Astrocyte (in vitro differentiated cells and primary cell): ENCODE measurements around the gene ARAP2. TPM values are rescaled to one million over a fixed set of nuclear protein-coding genes. Genes with fewer than 3 reads are reported as not detected.

Experiments used
- DNase-seq: peaks from one replicate; pipeline ENCODE4 v3.0.0-alpha.2; 2010; ENCODE audit warnings: low read depth
- FAIRE-seq: peaks from 2 replicates; lab custom pipeline; 2011; peaks lifted over from hg19 to GRCh38; lab: Jason Lieb, UNC
- H2AFZ ChIP-seq: 2 replicates; pipeline ENCODE4 v1.6.0; 2012; ENCODE audit warnings: low read depth, low read length, inconsistent platforms
- H3K27ac ChIP-seq: 2 replicates; pipeline ENCODE4 v1.5.1; 2011; ENCODE audit warnings: low read depth, low read length, inconsistent platforms
- H3K27me3 ChIP-seq: 2 replicates; pipeline ENCODE4 v1.6.0; 2011; ENCODE audit warnings: low read length, inconsistent platforms; ENCODE audit not compliant: insufficient read depth
- H3K36me3 ChIP-seq: 2 replicates; pipeline ENCODE4 v1.5.1; 2011; ENCODE audit warnings: low read length, inconsistent platforms; ENCODE audit not compliant: insufficient read depth
- H3K4me1 ChIP-seq: 2 replicates; pipeline ENCODE4 v1.5.1; 2011; ENCODE audit warnings: low read length, inconsistent platforms; ENCODE audit not compliant: insufficient read depth
- H3K4me2 ChIP-seq: 2 replicates; pipeline ENCODE4 v1.6.0; 2012; ENCODE audit warnings: low read length, inconsistent platforms
- H3K4me3 ChIP-seq: 2 replicates; pipeline ENCODE4 v1.5.1; 2011; ENCODE audit warnings: low read depth, mild to moderate bottlenecking, low read length, inconsistent platforms; ENCODE audit not compliant: insufficient read depth
- H3K79me2 ChIP-seq: 2 replicates; pipeline ENCODE4 v1.6.0; 2012; ENCODE audit warnings: mild to moderate bottlenecking, low read length, inconsistent platforms; ENCODE audit not compliant: insufficient read depth
- H3K9ac ChIP-seq: 2 replicates; pipeline ENCODE4 v1.6.0; 2012; ENCODE audit warnings: mild to moderate bottlenecking, low read length, inconsistent platforms
- H3K9me3 ChIP-seq: 2 replicates; pipeline ENCODE4 v1.5.1; 2012; ENCODE audit warnings: low read depth, mild to moderate bottlenecking, low read length, inconsistent platforms; ENCODE audit not compliant: insufficient read depth
- H4K20me1 ChIP-seq: 2 replicates; pipeline ENCODE4 v1.6.0; 2012; ENCODE audit warnings: low read length, inconsistent platforms; ENCODE audit not compliant: insufficient read depth
- H3K27ac Mint-ChIP-seq: one replicate; pipeline ENCODE4 v1.8.0; 2021; ENCODE audit warnings: mild to moderate bottlenecking, mixed read lengths; ENCODE audit not compliant: unreplicated experiment
- H3K27me3 Mint-ChIP-seq: one replicate; pipeline ENCODE4 v1.8.0; 2021; ENCODE audit warnings: low read depth, mixed read lengths; ENCODE audit not compliant: unreplicated experiment
- H3K36me3 Mint-ChIP-seq: one replicate; pipeline ENCODE4 v1.8.0; 2021; ENCODE audit warnings: low read depth, mixed read lengths; ENCODE audit not compliant: unreplicated experiment
- H3K4me1 Mint-ChIP-seq: one replicate; pipeline ENCODE4 v1.8.0; 2021; ENCODE audit warnings: low read depth, mixed read lengths; ENCODE audit not compliant: unreplicated experiment
- H3K4me3 Mint-ChIP-seq: one replicate; pipeline ENCODE4 v1.8.0; 2021; ENCODE audit warnings: mild to moderate bottlenecking, moderate library complexity, mixed read lengths; ENCODE audit not compliant: unreplicated experiment
- H3K9me3 Mint-ChIP-seq: one replicate; pipeline ENCODE4 v1.8.0; 2021; ENCODE audit warnings: mild to moderate bottlenecking, mixed read lengths; ENCODE audit not compliant: unreplicated experiment
- EZH2 ChIP-seq: IDR thresholded peaks from 2 replicates; pipeline ENCODE4 v1.6.1; 2012; ENCODE audit warnings: mild to moderate bottlenecking, low read length, inconsistent platforms; ENCODE audit not compliant: insufficient read depth
- total RNA-seq: library from RNA; stranded (reverse); gene quantifications from 2 replicates; pipeline ENCODE4 v1.2.1, GENCODE V29; 2021
- TF ChIP-seq, protein P1 (sequence below): IDR thresholded peaks from 2 replicates; pipeline ENCODE4 v1.5.1; 2011; ENCODE audit warnings: low read depth, mild to moderate bottlenecking, inconsistent platforms, low read length, moderate library complexity; ENCODE audit not compliant: insufficient read depth

The ARAP2 gene
- total RNA-seq, 1 donor from 2014 or later, result 9.6 TPM

- H3K4me1 ChIP-seq, result no peaks in the 10 kb centered on the region
- no peak overlapping the region for H3K4me2 ChIP-seq
- Mint-ChIP-seq H3K9me3 (peaks cover 3% of the 10 kb centered on the region), H3K27ac (no peak overlapping the region), H3K4me1 (no peaks in the 10 kb centered on the region), H3K36me3 (no peaks in the 10 kb centered on the region), H3K27me3 (no peaks in the 10 kb centered on the region), H3K4me3 (no peak overlapping the region)
- H3K27me3 ChIP-seq, result no peaks in the 10 kb centered on the region
- H3K79me2 ChIP-seq, result no peaks in the 10 kb centered on the region
- no peaks in the 10 kb centered on the region for H3K36me3 ChIP-seq
- H3K4me3 ChIP-seq, result no peak overlapping the region
- TF ChIP-seq EZH2, result no peak
- TF ChIP-seq, protein P1, sequence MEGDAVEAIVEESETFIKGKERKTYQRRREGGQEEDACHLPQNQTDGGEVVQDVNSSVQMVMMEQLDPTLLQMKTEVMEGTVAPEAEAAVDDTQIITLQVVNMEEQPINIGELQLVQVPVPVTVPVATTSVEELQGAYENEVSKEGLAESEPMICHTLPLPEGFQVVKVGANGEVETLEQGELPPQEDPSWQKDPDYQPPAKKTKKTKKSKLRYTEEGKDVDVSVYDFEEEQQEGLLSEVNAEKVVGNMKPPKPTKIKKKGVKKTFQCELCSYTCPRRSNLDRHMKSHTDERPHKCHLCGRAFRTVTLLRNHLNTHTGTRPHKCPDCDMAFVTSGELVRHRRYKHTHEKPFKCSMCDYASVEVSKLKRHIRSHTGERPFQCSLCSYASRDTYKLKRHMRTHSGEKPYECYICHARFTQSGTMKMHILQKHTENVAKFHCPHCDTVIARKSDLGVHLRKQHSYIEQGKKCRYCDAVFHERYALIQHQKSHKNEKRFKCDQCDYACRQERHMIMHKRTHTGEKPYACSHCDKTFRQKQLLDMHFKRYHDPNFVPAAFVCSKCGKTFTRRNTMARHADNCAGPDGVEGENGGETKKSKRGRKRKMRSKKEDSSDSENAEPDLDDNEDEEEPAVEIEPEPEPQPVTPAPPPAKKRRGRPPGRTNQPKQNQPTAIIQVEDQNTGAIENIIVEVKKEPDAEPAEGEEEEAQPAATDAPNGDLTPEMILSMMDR, result no peak
- FAIRE-seq (no peak), DNase-seq (no peak)
- no peaks in the 10 kb centered on the region for H3K9me3 ChIP-seq
- no peak overlapping the region for H3K27ac ChIP-seq
- no peak overlapping the region for H3K9ac ChIP-seq
- no peaks in the 10 kb centered on the region for H4K20me1 ChIP-seq
- no peak overlapping the region for H2AFZ ChIP-seq
Observed at GRCh38 chr4:36046026-36046425, 198.3 kb downstream of the ARAP2 start.

GRCh38 chr4:36043901-36044300, 200.4 kb downstream of the ARAP2 start:
- FAIRE-seq, result no peak
- H3K4me3 Mint-ChIP-seq, result no peak overlapping the region
- H3K9ac ChIP-seq, result no peak overlapping the region

DNA sequence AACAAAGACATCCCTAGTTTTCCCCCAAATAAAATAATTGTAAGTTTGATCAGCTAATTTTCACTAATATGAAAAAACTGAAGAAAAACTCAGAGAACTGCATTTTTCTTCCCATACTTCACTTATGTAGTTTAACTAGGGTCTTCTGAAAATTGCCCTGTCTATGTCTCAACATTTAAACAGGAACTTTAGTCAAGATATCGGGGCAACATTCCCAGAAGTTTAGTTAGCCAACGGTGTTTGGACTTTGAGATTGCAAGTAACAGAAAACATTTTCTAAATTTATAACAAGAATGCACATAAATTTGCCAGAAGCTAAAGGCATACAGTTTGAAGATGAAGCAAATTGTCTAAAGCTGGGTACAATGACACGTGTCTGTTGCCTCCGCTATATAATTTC, 201.1 kb downstream of the ARAP2 start:
- Histone ChIP-seq H3K27me3 (no peaks in the 10 kb centered on the region), H4K20me1 (no peaks in the 10 kb centered on the region), H3K9ac (no peak overlapping the region), H3K4me2 (no peak overlapping the region), H3K36me3 (no peaks in the 10 kb centered on the region), H2AFZ (no peak overlapping the region), H3K4me3 (no peak overlapping the region), H3K79me2 (no peaks in the 10 kb centered on the region), H3K4me1 (no peaks in the 10 kb centered on the region), H3K27ac (no peak overlapping the region), H3K9me3 (no peaks in the 10 kb centered on the region)
- no peak for DNase-seq
- no peak overlapping the region for H3K4me3 Mint-ChIP-seq
- no peaks in the 10 kb centered on the region for H3K4me1 Mint-ChIP-seq
- no peak overlapping the region for H3K27ac Mint-ChIP-seq
- no peak for TF ChIP-seq EZH2
- TF ChIP-seq, protein P1, result no peak
- no peak for FAIRE-seq
- H3K36me3 Mint-ChIP-seq, result no peaks in the 10 kb centered on the region
- no peaks in the 10 kb centered on the region for H3K27me3 Mint-ChIP-seq
- peaks cover 3% of the 10 kb centered on the region for H3K9me3 Mint-ChIP-seq

More at GRCh38 chr4:36043901-36044300, 200.4 kb downstream of the ARAP2 start:
- Histone ChIP-seq H3K27me3 (no peaks in the 10 kb centered on the region), H3K4me1 (no peaks in the 10 kb centered on the region), H3K27ac (no peak overlapping the region), H3K36me3 (no peaks in the 10 kb centered on the region), H3K4me3 (no peak overlapping the region), H4K20me1 (no peaks in the 10 kb centered on the region), H3K4me2 (no peak overlapping the region), H3K79me2 (no peaks in the 10 kb centered on the region), H3K9me3 (no peaks in the 10 kb centered on the region), H2AFZ (no peak overlapping the region)
- H3K36me3 Mint-ChIP-seq, result no peaks in the 10 kb centered on the region
- no peaks in the 10 kb centered on the region for H3K27me3 Mint-ChIP-seq
- H3K9me3 Mint-ChIP-seq, result peaks cover 3% of the 10 kb centered on the region
- no peak overlapping the region for H3K27ac Mint-ChIP-seq
- DNase-seq, result peak; percentile 63
- no peak for TF ChIP-seq EZH2
- TF ChIP-seq, protein P1, result no peak
- no peaks in the 10 kb centered on the region for H3K4me1 Mint-ChIP-seq
